K562 (cell line): ENCODE measurements around the gene PPP1R14B. TPM values are rescaled to one million over a fixed set of nuclear protein-coding genes. Genes with fewer than 3 reads are reported as not detected.

Experiments used
- ADNP ChIP-seq: fragments of 200-800 bp; sonication (Bioruptor generic); IDR thresholded peaks from 2 replicates; pipeline ENCODE4 v1.6.1; 2016; ENCODE audit warnings: missing genetic modification characterization, missing compliant biosample characterization
- BCL6 ChIP-seq: fragments of 250-450 bp; sonication (Bioruptor Pico); IDR thresholded peaks from 2 replicates; pipeline ENCODE4 v1.4.0; 2020
- CXXC5 ChIP-seq: fragments of 250-450 bp; sonication (Bioruptor Pico); IDR thresholded peaks from 2 replicates; pipeline ENCODE4 v1.8.0; 2022; ENCODE audit warnings: inconsistent platforms, mild to moderate bottlenecking, moderate library complexity
- DIDO1 ChIP-seq: fragments of 450-650 bp; IDR thresholded peaks from 2 replicates; pipeline ENCODE4 v1.6.1; 2016; ENCODE audit warnings: low read depth, missing biosample characterization, missing genetic modification characterization
- MAX ChIP-seq: sonication (generic); formaldehyde crosslinking; IDR thresholded peaks from 2 replicates; pipeline ENCODE4 v1.9.0; 2022; ENCODE audit warnings: mild to moderate bottlenecking, missing genetic modification reagents
- PHF8 ChIP-seq: fragments of 200-600 bp; sonication (generic); IDR thresholded peaks from 2 replicates; pipeline ENCODE4 v1.6.1; 2012; ENCODE audit warnings: mixed run types, mild to moderate bottlenecking, inconsistent platforms, low read length, moderate library complexity, borderline replicate concordance
- PRPF4 ChIP-seq: fragments of 200-400 bp; formaldehyde crosslinking; IDR thresholded peaks from one replicate; pipeline ENCODE4 v1.6.1; 2017; ENCODE audit warnings: low read length, low read depth, mild to moderate bottlenecking; ENCODE audit not compliant: insufficient read depth, poor library complexity, severe bottlenecking
- SP1 ChIP-seq: sonication (generic); formaldehyde crosslinking; IDR thresholded peaks from 2 replicates; pipeline ENCODE4 v1.8.1; 2022; ENCODE audit warnings: mild to moderate bottlenecking, missing genetic modification reagents
- TEAD1 ChIP-seq, 2 experiments: fragments of 450-650 bp in 1 of 2; sonication (generic) in 1 of 2; formaldehyde crosslinking; IDR thresholded peaks; 2 replicates each; pipeline versions ENCODE4 v1.4.0 to v1.8.0; 2020 to 2022; ENCODE audit warnings: mild to moderate bottlenecking in 2 of 2, missing genetic modification reagents in 1 of 2
- TFAP4 ChIP-seq: sonication (generic); formaldehyde crosslinking; IDR thresholded peaks from 2 replicates; pipeline ENCODE4 v1.8.0; 2022; ENCODE audit warnings: missing genetic modification reagents, mild to moderate bottlenecking, moderate library complexity, borderline replicate concordance
- ZBTB40 ChIP-seq, 2 experiments: fragments of 450-650 bp in 1 of 2; sonication (generic) in 1 of 2; formaldehyde crosslinking in 1 of 2; IDR thresholded peaks; 2 replicates each; pipeline versions ENCODE4 v1.7.1 to v1.9.0; 2016 to 2022; ENCODE audit warnings: inconsistent platforms in 1 of 2, mild to moderate bottlenecking in 1 of 2, missing genetic modification reagents in 1 of 2
- ZBTB5 ChIP-seq: fragments of 450-650 bp; IDR thresholded peaks from 2 replicates; pipeline ENCODE4 v1.6.1; 2017; ENCODE audit warnings: antibody characterized with exemption
- ZNF79 ChIP-seq: fragments of 250-450 bp; sonication (Bioruptor Pico); IDR thresholded peaks from 2 replicates; pipeline ENCODE4 v1.4.0; 2020; ENCODE audit warnings: low read depth, mild to moderate bottlenecking, moderate library complexity
- polyA plus RNA-seq, 8 experiments: library from polyadenylated mRNA; depleted of rRNA in 4 of 8; stranded (reverse) in 5 of 8; unstranded in 3 of 8; fragments of >200 nt; fragmentation: Nextera tagmentation in 2 of 8; fragmentation: Illumina TruSeq in 1 of 8; extraction: Ambion mirVana in 2 of 8; extraction: Trizol in 1 of 8; gene quantifications; 2 replicates each; pipeline versions ENCODE4 v1.2.1 to v1.2.3, GENCODE V29; 2011 to 2014; ENCODE audit warnings: inconsistent platforms in 1 of 8, missing spikeins in 1 of 8
- total RNA-seq, 7 experiments: library from RNA; depleted of rRNA in 6 of 7; stranded (reverse); fragments of >200 nt in 6 of 7; fragmentation: Illumina TruSeq in 2 of 7; extraction: Trizol in 2 of 7; gene quantifications; 2 replicates each; pipeline versions ENCODE4 v1.2.1 to v1.2.3, GENCODE V29; 2011 to 2021; ENCODE audit warnings: low replicate concordance in 1 of 7

The PPP1R14B gene
- total and polyA plus RNA-seq, 9 of the 15 experiments (the other 6 are each of a cell fraction or from before 2014, with no cell fraction given), result 7.7 to 566 (median 212) TPM

GRCh38 chr11:64225608-64226506 is 20.9 kb downstream of the PPP1R14B start, which contains the start of the genes NUDT22 and TRPT1 (continued):
- TF ChIP-seq ZBTB40 (IDR thresholded peaks at IDR 0.05), result peak; percentile 88
- no peak for TF ChIP-seq ZBTB40 (CRISPR knock-in tag; IDR thresholded peaks at IDR 0.05)
- no peak for TF ChIP-seq DIDO1 (tag)
- peak; percentile 48; the same call in 1 of the 2 replicates for TF ChIP-seq ZBTB5
- no peak for TF ChIP-seq ADNP (tag)
- TF ChIP-seq MAX (CRISPR knock-in tag), result peak; percentile 65
- TF ChIP-seq PHF8, result peak; percentile 81; the same call in 1 of the 2 replicates
- no peak for TF ChIP-seq BCL6 (CRISPR knock-in tag)
- peak; percentile 63; the same call in 1 of the 2 replicates for TF ChIP-seq TFAP4 (CRISPR knock-in tag)
- peak; percentile 77 for TF ChIP-seq CXXC5
- TF ChIP-seq TEAD1 (CRISPR knock-in tag; IDR thresholded peaks at IDR 0.05), result peak in 1 of 2 experiments; percentile 45; a peak in 1 of 4 replicates
- TF ChIP-seq SP1 (CRISPR knock-in tag), result peak; percentile 87
- no peak for TF ChIP-seq ZNF79 (CRISPR knock-in tag)
- no peak for TF ChIP-seq PRPF4
